Heart left ventricle (tissue), 13 donors: ENCODE data around the gene TAMM41.

Source experiments
- CTCF ChIP-seq, 12 donors: fragments of 200-600 bp; sonication (generic) in 4 of 12; IDR thresholded peaks; one replicate each; pipeline versions ENCODE4 v1.5.0 to v1.8.0; 2018 to 2022; ENCODE audit warnings: antibody characterized with exemption in 12 of 12, mild to moderate bottlenecking in 5 of 12
- POLR2A ChIP-seq, 2 donors: fragments of 450-650 bp; IDR thresholded peaks; one replicate each; pipeline ENCODE4 v1.6.1; 2017; ENCODE audit warnings: antibody characterized with exemption in 2 of 2, mild to moderate bottlenecking in 2 of 2, moderate library complexity in 2 of 2
- donor health status: ischemic (EF 13 %, LVEDD 7.1; RV severe dilation, severe dysfunction).
- donor health status: DM: no; HTN: yes; CAD: no.
- donor health status: DM: no; HTN: no; CAD: no.
- donor health status: ischemic (EF 25% LVEDD 6.9; RV normal size, moderate dysfunction).
- donor health status: ischemic (EF 25% LVEDD 5.7; RV mildly dilated, moderate dysfunction).
- donor health status: ischemic (EF 35%, LVEDD 5.7; RV mildly dilated, moderate dysfunction).
- donor health status: nonischemic (EF 11% LVEDD 7.7; RV severe dilation, severe dysfunction).
- donor health status: DM: yes; HTN: yes; CAD: no.
- donor health status: PGD.
- donor health status: ischemic (EF 29% LVEDD 5.4; RV normal size, mild dysfunction).
- donor health status: nonischemic (EF 23%, LVEDD 6.1; RV moderate dilation, normal function).

DNA sequence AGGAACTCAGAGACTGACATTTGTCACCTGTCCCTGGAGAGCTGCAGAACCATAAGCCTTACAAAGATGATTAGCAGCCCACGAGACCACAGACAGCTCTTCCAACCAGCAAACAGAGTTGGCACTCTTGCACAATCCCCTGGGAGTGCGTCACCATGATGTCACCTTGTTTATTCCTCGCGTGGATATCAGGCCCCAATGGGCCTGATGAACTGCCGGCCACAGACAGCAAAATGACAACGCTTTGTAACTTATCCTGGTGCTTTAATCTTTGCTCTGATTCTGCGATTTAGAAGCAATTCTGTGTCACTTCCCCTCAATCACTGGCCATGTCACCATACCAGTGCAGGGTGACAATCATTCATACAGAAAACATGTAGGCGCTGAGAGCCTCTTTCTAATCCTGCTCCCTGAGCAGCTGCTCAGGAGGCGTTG is 89.2 kb downstream of the TAMM41 start:
- TF ChIP-seq POLR2A (IDR thresholded peaks at IDR 0.05) (no peak), CTCF (IDR thresholded peaks at IDR 0.05) (no peak)
